ENCODE data around the gene SPEM1.

SPEM1 gene

GRCh38 chr17:7421186-7421585 is 1.1 kb downstream of the SPEM1 start:
- DNase-seq: no peak

GRCh38 chr17:7423679-7424078 is 3.6 kb downstream of the SPEM1 start:
- DNase-seq: no peak

- no peak for DNase-seq
Measured at GRCh38 chr17:7425316-7425715, 5.2 kb downstream of the SPEM1 start, which contains the start of gene SPEM2. Gene SPEM2, plus strand, starts transcription at chr17:7425616. Its CDS starts 73 bp downstream, at chr17:7425689.

- DNase-seq: no peak
Measured at GRCh38 chr17:7425756-7426155, 5.6 kb downstream of the SPEM1 start.

- no peak for DNase-seq
Measured at GRCh38 chr17:7426203-7426863, 6.2 kb downstream of the SPEM1 start.

GRCh38 chr17:7426896-7427489 is 6.9 kb downstream of the SPEM1 start:
- no peak for DNase-seq

- DNase-seq: no peak
Measured at GRCh38 chr17:7427549-7427948, 7.4 kb downstream of the SPEM1 start.

GRCh38 chr17:7428557-7428956 is 8.4 kb downstream of the SPEM1 start, which contains the start of gene SPEM3:
Gene SPEM3, plus strand, starts transcription at chr17:7428857. Its CDS starts 46 bp downstream, at chr17:7428903.
- DNase-seq: no peak

GRCh38 chr17:7429722-7430121 is 9.6 kb downstream of the SPEM1 start:
- no peak for DNase-seq

- DNase-seq: no peak
Measured at GRCh38 chr17:7431231-7431630, 11.1 kb downstream of the SPEM1 start.

GRCh38 chr17:7432296-7432695 is 12.2 kb downstream of the SPEM1 start:
- DNase-seq: no peak

- DNase-seq: peak; percentile 78
Measured at GRCh38 chr17:7435676-7436555, 15.8 kb downstream of the SPEM1 start.

- peak; percentile 87 for DNase-seq
Measured at GRCh38 chr17:7436556-7437368, 16.6 kb downstream of the SPEM1 start.

- DNase-seq: no peak
Measured at GRCh38 chr17:7437369-7437863, 17.3 kb downstream of the SPEM1 start.

- peak; percentile 80 for DNase-seq
Measured at GRCh38 chr17:7437950-7438614, 18.0 kb downstream of the SPEM1 start.

- DNase-seq: no peak
Measured at GRCh38 chr17:7438656-7439460, 18.7 kb downstream of the SPEM1 start.

- peak; percentile 50 for DNase-seq
Measured at GRCh38 chr17:7439462-7440112, 19.5 kb downstream of the SPEM1 start, which contains the start of gene FGF11. Gene FGF11, plus strand, starts transcription at chr17:7439512. Its CDS starts 109 bp downstream, at chr17:7439621.

- peak; percentile 87 for DNase-seq
Measured at GRCh38 chr17:7440113-7440833, 20.1 kb downstream of the SPEM1 start.

GRCh38 chr17:7440834-7441195 is 20.7 kb downstream of the SPEM1 start:
- no peak for DNase-seq
